HCT116 (cell line): ENCODE measurements around the gene ADPRHL1. TPM values are rescaled to one million over a fixed set of nuclear protein-coding genes. Genes with fewer than 3 reads are reported as not detected.
"Not testable (repeated sequence)": the region's sequence is repeated elsewhere in the genome, so short reads cannot be mapped to it uniquely, and the experiment has no call there.

Source experiments
- ATAC-seq: fragments of 200-7000 bp; cut with Tn5 transposase; 2 replicates; pipeline ENCODE4 v1.9.1; 2020; ENCODE audit warnings: mild to moderate bottlenecking, moderate library complexity
- BruUV-seq: library from RNA; stranded (reverse); fragments of 400-500 nt; replicated peaks from 2 replicates; lab custom pipeline; 2021; lab: Mats Ljungman, UMichigan
- CTCF ChIA-PET: fragments of 300-600 bp; sonication (Branson Sonifier 250); formaldehyde crosslinking; loops from one replicate; lab custom pipeline; 2021; ENCODE audit warnings: antibody characterized with exemption; lab: Charles Lee
- POLR2A ChIA-PET: fragments of 300-600, 350-600 bp; sonication (Branson Sonifier 250); formaldehyde crosslinking; loops from one replicate; lab custom pipeline; 2021; ENCODE audit warnings: antibody characterized with exemption; lab: Charles Lee
- RAD21 ChIA-PET, 2 experiments: fragments of 300-600 bp; sonication (Branson Sonifier 250); formaldehyde crosslinking; loops; one replicate each; lab custom pipeline; 2023; ENCODE audit warnings: low total read pairs in 2 of 2; ENCODE audit not compliant: uncharacterized antibody in 2 of 2, unreplicated experiment in 2 of 2, low non-redundant PET in 1 of 2; lab: Charles Lee
- DNase-seq: peaks from one replicate; pipeline ENCODE4 v3.0.0-alpha.2; 2010; ENCODE audit warnings: low read depth, low spot score
- H2AFZ ChIP-seq: fragments of 200-600 bp; shearing (Covaris generic), sonication (generic); 2 replicates; pipeline ENCODE4 v1.6.1; 2017; ENCODE audit warnings: low read depth, mixed run types, mixed read lengths, antibody characterized with exemption, low read length; ENCODE audit not compliant: poor library complexity, severe bottlenecking
- H3K27ac ChIP-seq: 2 replicates; pipeline ENCODE4 v1.5.1; 2012; ENCODE audit warnings: low read depth, low read length
- H3K27me3 ChIP-seq: fragments of 200-600 bp; sonication (generic); 2 replicates; pipeline ENCODE4 v1.6.1; 2016; ENCODE audit warnings: mixed run types, low read length, mixed read lengths; ENCODE audit not compliant: insufficient read depth
- H3K36me3 ChIP-seq, 2 experiments: fragments of 200-500 bp in 1 of 2; fragments of 200-600 bp in 1 of 2; sonication (Bioruptor generic) in 1 of 2; sonication (generic) in 1 of 2; 2 replicates each; pipeline versions ENCODE4 v1.5.1 to v1.6.1; 2014 to 2016; ENCODE audit warnings: low read length in 2 of 2, inconsistent platforms in 1 of 2, mixed read lengths in 1 of 2, mixed run types in 1 of 2; ENCODE audit not compliant: insufficient read depth in 2 of 2, control insufficient read depth in 1 of 2
- H3K4me1 ChIP-seq, 2 experiments: fragments of 200-600 bp in 1 of 2; sonication (generic) in 1 of 2; 2 replicates each; pipeline versions ENCODE4 v1.5.1 to v1.6.1; 2012 to 2017; ENCODE audit warnings: low read length in 2 of 2, inconsistent platforms in 1 of 2, mild to moderate bottlenecking in 1 of 2, mixed read lengths in 1 of 2, mixed run types in 1 of 2, moderate library complexity in 1 of 2; ENCODE audit not compliant: insufficient read depth in 2 of 2, control insufficient read depth in 1 of 2
- H3K4me2 ChIP-seq: fragments of 200-600 bp; sonication (generic); 2 replicates; pipeline ENCODE4 v1.6.1; 2017; ENCODE audit warnings: mixed run types, low read length, mixed read lengths
- H3K4me3 ChIP-seq, 2 experiments: fragments of 200-600 bp in 1 of 2; sonication (generic) in 1 of 2; replicated peaks in 1 of 2; 2 replicates each; pipeline ENCODE4 v1.5.1; 2011 to 2016; ENCODE audit warnings: low read length in 2 of 2, control low read depth in 1 of 2, low read depth in 1 of 2, mild to moderate bottlenecking in 1 of 2, mixed read lengths in 1 of 2, mixed run types in 1 of 2
- H3K79me2 ChIP-seq: fragments of 200-600 bp; sonication (generic); 2 replicates; pipeline ENCODE4 v1.6.1; 2017; ENCODE audit warnings: mild to moderate bottlenecking, mixed run types, low read length, moderate library complexity, mixed read lengths; ENCODE audit not compliant: insufficient read depth
- H3K9ac ChIP-seq: fragments of 200-600 bp; sonication (generic); 2 replicates; pipeline ENCODE4 v1.6.1; 2016; ENCODE audit warnings: low read length, mixed read lengths
- H3K9me2 ChIP-seq: fragments of 200-600 bp; sonication (generic), shearing (Covaris generic); 2 replicates; pipeline ENCODE4 v1.6.1; 2017; ENCODE audit warnings: mixed run types, mild to moderate bottlenecking, moderate library complexity; ENCODE audit not compliant: insufficient read depth
- H3K9me3 ChIP-seq, 2 experiments: fragments of 200-500 bp in 1 of 2; fragments of 200-600 bp in 1 of 2; sonication (Bioruptor generic) in 1 of 2; sonication (generic) in 1 of 2; 2 replicates each; pipeline ENCODE4 v1.6.1; 2014 to 2017; ENCODE audit warnings: low read length in 2 of 2, mixed read lengths in 2 of 2, inconsistent platforms in 1 of 2, low read depth in 1 of 2, mild to moderate bottlenecking in 1 of 2, mixed run types in 1 of 2, moderate library complexity in 1 of 2; ENCODE audit not compliant: control insufficient read depth in 1 of 2, insufficient read depth in 1 of 2
- H4K20me1 ChIP-seq: fragments of 200-600 bp; sonication (generic), shearing (Covaris generic); 2 replicates; pipeline ENCODE4 v1.6.1; 2017; ENCODE audit warnings: mixed run types, mild to moderate bottlenecking, moderate library complexity; ENCODE audit not compliant: insufficient read depth
- ATF3 ChIP-seq: IDR thresholded peaks from 2 replicates; pipeline ENCODE4 v1.6.1; 2012
- CBX3 ChIP-seq: IDR thresholded peaks from 2 replicates; pipeline ENCODE4 v1.6.1; 2012; ENCODE audit warnings: low read depth
- CEBPB ChIP-seq: IDR thresholded peaks from 2 replicates; pipeline ENCODE4 v1.6.1; 2012; ENCODE audit warnings: low read depth
- CTCF ChIP-seq, 3 experiments: fragments of 200-600 bp in 1 of 3; sonication (generic) in 1 of 3; IDR thresholded peaks in 2 of 3; conservative IDR thresholded peaks in 1 of 3; 2 replicates each; pipeline ENCODE4 v1.5.1; 2012 to 2017; ENCODE audit warnings: low read depth in 2 of 3, low read length in 2 of 3, antibody characterized with exemption in 1 of 3, borderline replicate concordance in 1 of 3, control low read depth in 1 of 3, mild to moderate bottlenecking in 1 of 3, mixed read lengths in 1 of 3, mixed run types in 1 of 3, moderate library complexity in 1 of 3; ENCODE audit not compliant: insufficient read depth in 1 of 3
- EGR1 ChIP-seq: IDR thresholded peaks from 2 replicates; pipeline ENCODE4 v1.6.1; 2012; ENCODE audit warnings: low read depth
- ELF1 ChIP-seq: IDR thresholded peaks from 2 replicates; pipeline ENCODE4 v1.6.1; 2012; ENCODE audit warnings: low read depth, borderline replicate concordance
- EZH2 ChIP-seq: fragments of 200-600 bp; sonication (generic); IDR thresholded peaks from 2 replicates; pipeline ENCODE4 v1.6.1; 2017; ENCODE audit warnings: antibody characterized with exemption, mixed run types
- FOSL1 ChIP-seq: IDR thresholded peaks from 2 replicates; pipeline ENCODE4 v1.6.1; 2012; ENCODE audit warnings: low read depth
- JUND ChIP-seq: IDR thresholded peaks from 2 replicates; pipeline ENCODE4 v1.6.1; 2012
- POLR2A ChIP-seq: IDR thresholded peaks from 2 replicates; pipeline ENCODE4 v1.7.0; 2011; ENCODE audit warnings: borderline replicate concordance; ENCODE audit not compliant: insufficient read depth, insufficient read length; ENCODE audit errors: extremely low read depth
- POLR2AphosphoS5 ChIP-seq: IDR thresholded peaks from 2 replicates; pipeline ENCODE4 v1.6.1; 2011; ENCODE audit warnings: mild to moderate bottlenecking, low read depth, low read length, moderate library complexity
- RAD21 ChIP-seq: IDR thresholded peaks from 2 replicates; pipeline ENCODE4 v1.6.1; 2012; ENCODE audit warnings: low read depth, mild to moderate bottlenecking
- SIN3A ChIP-seq: IDR thresholded peaks from 2 replicates; pipeline ENCODE4 v1.6.1; 2012; ENCODE audit warnings: low read depth
- SRF ChIP-seq: IDR thresholded peaks from 2 replicates; pipeline ENCODE4 v1.6.1; 2012; ENCODE audit warnings: low read depth
- TCF7L2 ChIP-seq: IDR thresholded peaks from 2 replicates; pipeline ENCODE4 v1.7.0; 2011; ENCODE audit warnings: borderline replicate concordance, inconsistent platforms; ENCODE audit not compliant: insufficient read depth, insufficient read length; ENCODE audit errors: extremely low read depth
- YY1 ChIP-seq: IDR thresholded peaks from 2 replicates; pipeline ENCODE4 v1.6.1; 2011; ENCODE audit warnings: low read length, low read depth, moderate library complexity, mild to moderate bottlenecking; ENCODE audit not compliant: insufficient replicate concordance; ENCODE audit errors: extremely low read depth
- ZBTB33 ChIP-seq: IDR thresholded peaks from 2 replicates; pipeline ENCODE4 v1.6.1; 2011; ENCODE audit warnings: mild to moderate bottlenecking, low read length, moderate library complexity; ENCODE audit not compliant: insufficient replicate concordance; ENCODE audit errors: extremely low read depth
- ZFX ChIP-seq: fragments of 450-650 bp; IDR thresholded peaks from 2 replicates; pipeline ENCODE4 v1.6.1; 2017
- ZNF274 ChIP-seq: fragments of 200-500 bp; sonication (Bioruptor generic); IDR thresholded peaks from 2 replicates; pipeline ENCODE4 v1.6.1; 2014; ENCODE audit warnings: mild to moderate bottlenecking, low read depth, low read length, inconsistent platforms
- intact Hi-C: fragments of 100-400 bp; cut with micrococcal nuclease; formaldehyde crosslinking; loops from 2 replicates; pipeline ENCODE4 v1.10.0; 2022
- total RNA-seq: library from RNA; stranded (reverse); gene quantifications from one replicate; pipeline ENCODE4 v1.2.1, GENCODE V29; 2021; ENCODE audit not compliant: unreplicated experiment

ADPRHL1 gene
- total RNA-seq, 1 experiment from 2014 or later: 12.6 TPM

GRCh38 chr13:113382542-113382941, 70.7 kb downstream of the ADPRHL1 start:
- H3K27me3 ChIP-seq, H4K20me1 ChIP-seq, H3K4me2 ChIP-seq, H3K79me2 ChIP-seq, H3K9me2 ChIP-seq, RAD21 ChIA-PET, H3K4me1 ChIP-seq, DNase-seq, H3K9me3 ChIP-seq, CTCF ChIA-PET, POLR2A ChIA-PET, H2AFZ ChIP-seq, H3K27ac ChIP-seq, H3K4me3 ChIP-seq, BruUV-seq, ATAC-seq, intact Hi-C loops, H3K36me3 ChIP-seq, H3K9ac ChIP-seq: not testable (repeated sequence)

GRCh38 chr13:113378825-113379224, 74.5 kb downstream of the ADPRHL1 start:
- no peak overlapping the region for H3K4me3 ChIP-seq
- H3K36me3 ChIP-seq: no peaks in the 10 kb centered on the region
- no peak overlapping the region for H3K27ac ChIP-seq
- ChIA-PET POLR2A (no interaction called here), RAD21 (no interaction called here), CTCF (interaction anchor here (0.8 kb wide), 1 partner anchor 15 kb away, joined by 3 read pairs; no protein-coding TSS in a partner anchor)
- no TSS peak for BruUV-seq
- H3K4me1 ChIP-seq: no peaks in the 10 kb centered on the region
- no peaks in the 10 kb centered on the region for H3K27me3 ChIP-seq
- no peak for ATAC-seq
- H3K79me2 ChIP-seq: no peaks in the 10 kb centered on the region
- H4K20me1 ChIP-seq: no peaks in the 10 kb centered on the region
- no peak overlapping the region for H3K4me2 ChIP-seq
- H3K9ac ChIP-seq: no peak overlapping the region
- DNase-seq: no peak
- H3K9me2 ChIP-seq: no peaks in the 10 kb centered on the region
- H2AFZ ChIP-seq: no peak overlapping the region
- H3K9me3 ChIP-seq: no peaks in the 10 kb centered on the region
- intact Hi-C loops: no loop called here
- TF ChIP-seq POLR2AphosphoS5 (no peak), JUND (no peak), ZBTB33 (no peak), ATF3 (no peak), POLR2A (no peak), SRF (no peak), CBX3 (no peak), ELF1 (no peak), FOSL1 (no peak), ZNF274 (no peak), EZH2 (no peak), SIN3A (no peak), TCF7L2 (no peak), CTCF (IDR thresholded peaks at IDR 0.05 in 2 of 3, conservative IDR thresholded peaks at IDR 0.05 in 1 of 3; ENCODE audit: borderline replicate concordance in 1 of 3, insufficient read depth in 1 of 3, low read depth in 2 of 3, low read length in 2 of 3) (no peak), RAD21 (no peak), ZFX (no peak), EGR1 (no peak), YY1 (no peak), CEBPB (no peak)
